A673 (cell line): ENCODE data around the gene POPDC2. TPM values are rescaled to one million over a fixed set of nuclear protein-coding genes. Genes with fewer than 3 reads are reported as not detected.

ENCODE experiments used
- BruUV-seq: library from RNA; stranded (reverse); fragments of 400-500 nt; replicated peaks from 2 replicates; lab custom pipeline; 2021; lab: Mats Ljungman, UMichigan
- CTCF ChIA-PET: fragments of 300-600 bp; sonication (Branson Sonifier 250); formaldehyde crosslinking; loops from one replicate; lab custom pipeline; 2022; ENCODE audit warnings: antibody characterized with exemption; lab: Charles Lee
- POLR2A ChIA-PET: fragments of 300-600 bp; sonication (Branson Sonifier 250); formaldehyde crosslinking; loops from one replicate; lab custom pipeline; 2022; ENCODE audit warnings: antibody characterized with exemption; ENCODE audit not compliant: low non-redundant PET; lab: Charles Lee
- DNase-seq: peaks from one replicate; pipeline ENCODE4 v3.0.0-alpha.2; 2015; ENCODE audit warnings: low spot score
- H3K27ac ChIP-seq: fragments of 200-600 bp; sonication (generic); 2 replicates; pipeline ENCODE4 v1.5.1; 2016; ENCODE audit warnings: mixed run types, low read depth, mild to moderate bottlenecking, mixed read lengths, antibody characterized with exemption, low read length; ENCODE audit not compliant: poor library complexity, severe bottlenecking
- H3K27me3 ChIP-seq: fragments of 200-600 bp; sonication (generic); replicated peaks from 2 replicates; pipeline ENCODE4 v1.6.1; 2017; ENCODE audit warnings: mixed run types, low read depth, mild to moderate bottlenecking, mixed read lengths, antibody characterized with exemption, low read length; ENCODE audit not compliant: insufficient read depth, poor library complexity
- H3K36me3 ChIP-seq: fragments of 200-600 bp; sonication (generic); 2 replicates; pipeline ENCODE4 v1.6.1; 2016; ENCODE audit warnings: mixed run types, mild to moderate bottlenecking, mixed read lengths, antibody characterized with exemption, low read length; ENCODE audit not compliant: insufficient read depth, poor library complexity, severe bottlenecking
- H3K4me1 ChIP-seq: fragments of 200-600 bp; sonication (generic); 2 replicates; pipeline ENCODE4 v1.6.1; 2017; ENCODE audit warnings: mixed run types, mild to moderate bottlenecking, mixed read lengths, antibody characterized with exemption, low read length; ENCODE audit not compliant: insufficient read depth, poor library complexity, severe bottlenecking
- H3K4me3 ChIP-seq: fragments of 200-600 bp; sonication (generic); 2 replicates; pipeline ENCODE4 v1.5.1; 2016; ENCODE audit warnings: low read depth, mixed run types, mild to moderate bottlenecking, mixed read lengths, low read length; ENCODE audit not compliant: poor library complexity, severe bottlenecking
- H3K9me3 ChIP-seq: fragments of 200-600 bp; sonication (generic); 2 replicates; pipeline ENCODE4 v1.6.1; 2016; ENCODE audit warnings: mixed run types, low read depth, mild to moderate bottlenecking, mixed read lengths, antibody characterized with exemption, low read length; ENCODE audit not compliant: poor library complexity, severe bottlenecking
- CTCF ChIP-seq: fragments of 300-800, 200-600 bp; sonication (generic); conservative IDR thresholded peaks from 2 replicates; pipeline ENCODE4 v1.5.1; 2017; ENCODE audit warnings: low read depth, mild to moderate bottlenecking, antibody characterized with exemption, low read length, moderate library complexity, mixed read lengths
- EZH2 ChIP-seq: fragments of 200-600 bp; sonication (generic); IDR thresholded peaks from 2 replicates; pipeline ENCODE4 v1.6.1; 2017; ENCODE audit warnings: borderline replicate concordance, low read depth, mild to moderate bottlenecking, mixed read lengths, antibody characterized with exemption, low read length; ENCODE audit not compliant: poor library complexity, severe bottlenecking
- intact Hi-C: fragments of 100-400 bp; cut with micrococcal nuclease; formaldehyde crosslinking; loops from one replicate; pipeline ENCODE4 v1.10.0; 2022; ENCODE audit not compliant: unreplicated experiment
- total RNA-seq: library from RNA; stranded (reverse); gene quantifications from 2 replicates; pipeline ENCODE4 v1.2.3, GENCODE V29; 2021

POPDC2 gene
- total RNA-seq, 1 experiment from 2014 or later = 0.99 TPM

- Histone ChIP-seq H3K27me3 (no peaks in the 10 kb centered on the region), H3K4me3 (no peak overlapping the region), H3K9me3 (no peaks in the 10 kb centered on the region), H3K36me3 (no peaks in the 10 kb centered on the region), H3K27ac (no peak overlapping the region), H3K4me1 (peaks cover 4% of the 10 kb centered on the region)
- ChIA-PET CTCF (no interaction called here), POLR2A (no interaction called here)
- no peak for DNase-seq
- TF ChIP-seq EZH2 = no peak
- no peak for TF ChIP-seq CTCF
- BruUV-seq = no TSS peak
- intact Hi-C loops = no loop called here
Measured at GRCh38 chr3:119620899-119621298, 39.5 kb downstream of the POPDC2 start.

GRCh38 chr3:119619094-119619493 lies 41.3 kb downstream of the POPDC2 start:
- Histone ChIP-seq H3K27ac (no peak overlapping the region), H3K36me3 (no peaks in the 10 kb centered on the region), H3K9me3 (no peaks in the 10 kb centered on the region), H3K27me3 (no peaks in the 10 kb centered on the region), H3K4me1 (no peaks in the 10 kb centered on the region), H3K4me3 (no peak overlapping the region)
- intact Hi-C loops = no loop called here
- TF ChIP-seq CTCF = no peak
- TF ChIP-seq EZH2 = no peak
- BruUV-seq = no TSS peak
- ChIA-PET POLR2A (no interaction called here), CTCF (interaction anchor here (0.5 kb wide), 1 partner anchor 58 kb away, joined by 3 read pairs; no protein-coding TSS in a partner anchor)
- DNase-seq = no peak

- CTCF ChIA-PET = no interaction called here
- no peak for TF ChIP-seq CTCF
- TF ChIP-seq EZH2 = no peak
- Histone ChIP-seq H3K4me1 (no peaks in the 10 kb centered on the region), H3K4me3 (no peak overlapping the region), H3K36me3 (no peaks in the 10 kb centered on the region), H3K27me3 (no peaks in the 10 kb centered on the region), H3K27ac (no peak overlapping the region), H3K9me3 (no peaks in the 10 kb centered on the region)
- POLR2A ChIA-PET = no interaction called here
- BruUV-seq = no TSS peak
- intact Hi-C loops = no loop called here
- DNase-seq = no peak
Measured at GRCh38 chr3:119616056-119616455, 44.3 kb downstream of the POPDC2 start.
